ENCODE data around the gene CPSF7. TPM values are rescaled to one million over a fixed set of nuclear protein-coding genes. Genes with fewer than 3 reads are reported as not detected.

Gene CPSF7
- total RNA-seq, 1 donor from 2014 or later: 112 TPM

DNA sequence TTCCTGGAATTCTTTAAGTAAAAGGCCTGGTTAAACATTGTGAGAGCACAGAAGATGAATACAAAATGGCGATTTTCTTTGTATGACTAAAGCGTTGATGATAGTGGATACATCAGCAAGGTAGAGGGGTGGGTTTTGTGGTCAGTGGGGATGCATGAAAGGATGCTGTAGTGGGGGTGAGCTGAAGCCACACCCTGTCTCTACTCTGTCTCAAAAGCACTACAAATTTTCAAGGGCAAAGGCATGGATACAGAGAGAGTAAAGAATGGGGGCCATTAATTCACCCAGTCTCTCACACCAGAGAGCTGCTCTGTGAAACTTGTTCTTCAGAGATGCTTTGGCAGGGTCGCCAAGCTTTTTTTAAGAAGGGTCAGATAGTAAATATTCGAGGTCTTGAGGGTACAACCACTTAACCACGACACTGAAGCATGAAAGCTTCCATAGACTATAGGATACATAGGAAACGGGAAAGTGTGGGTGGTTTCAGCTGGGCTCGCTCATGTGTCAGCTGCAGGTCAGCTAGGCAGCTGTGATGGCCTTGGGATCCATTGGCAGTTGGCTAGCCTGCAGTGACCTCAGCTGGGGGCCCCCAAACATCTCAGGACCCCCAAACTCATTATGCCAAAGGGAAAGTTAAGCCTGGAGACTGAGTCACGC is 59.3 kb downstream of the CPSF7 start:
- no peak overlapping the region for H3K4me3 Mint-ChIP-seq

DNA sequence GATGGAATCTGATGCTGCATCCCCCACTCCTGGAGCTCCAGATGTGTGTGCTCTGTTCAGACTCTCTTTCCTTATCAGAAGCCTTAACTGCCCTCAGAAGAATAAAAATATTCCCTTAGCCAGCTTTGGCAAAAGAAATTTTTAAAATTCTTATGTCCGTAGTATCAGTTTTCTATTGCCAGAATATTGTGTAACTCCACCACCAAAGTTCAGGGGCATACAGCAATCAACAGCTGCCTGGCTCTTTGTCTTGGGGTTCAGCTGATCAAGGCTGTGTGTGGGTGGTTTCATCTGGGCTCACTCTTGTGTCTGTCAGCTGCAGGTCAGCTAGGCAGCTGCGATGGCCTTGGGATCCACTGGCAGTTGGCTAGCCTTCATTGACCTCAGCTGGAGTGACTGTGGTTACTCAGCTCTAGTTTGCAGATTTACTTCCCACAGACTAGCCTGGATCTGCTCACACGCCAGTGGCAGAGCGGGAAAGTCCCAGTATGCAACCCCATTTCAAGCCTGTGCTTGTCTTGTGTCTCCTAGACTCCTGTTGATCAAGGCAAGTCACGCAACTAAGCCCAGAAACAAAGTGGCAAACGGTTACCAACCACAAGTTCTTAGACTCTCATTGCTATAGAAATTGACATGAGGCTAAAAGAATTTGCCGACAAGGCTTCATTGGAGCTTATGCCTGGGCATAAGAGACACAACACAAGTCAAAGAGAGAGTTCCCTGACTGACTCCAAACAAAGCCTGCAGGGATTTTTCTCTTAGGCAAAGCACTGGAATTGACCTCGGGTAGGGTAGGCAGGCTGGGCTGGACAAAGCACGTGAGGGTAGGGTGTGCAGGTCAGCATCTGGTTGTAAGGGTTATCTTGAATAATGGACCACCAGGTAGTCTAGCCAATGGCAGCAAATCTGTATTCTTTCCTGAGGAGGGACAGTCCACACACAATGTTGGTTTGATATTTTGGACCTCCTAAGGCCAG is 60.1 kb downstream of the CPSF7 start:
- TF ChIP-seq, protein P1, sequence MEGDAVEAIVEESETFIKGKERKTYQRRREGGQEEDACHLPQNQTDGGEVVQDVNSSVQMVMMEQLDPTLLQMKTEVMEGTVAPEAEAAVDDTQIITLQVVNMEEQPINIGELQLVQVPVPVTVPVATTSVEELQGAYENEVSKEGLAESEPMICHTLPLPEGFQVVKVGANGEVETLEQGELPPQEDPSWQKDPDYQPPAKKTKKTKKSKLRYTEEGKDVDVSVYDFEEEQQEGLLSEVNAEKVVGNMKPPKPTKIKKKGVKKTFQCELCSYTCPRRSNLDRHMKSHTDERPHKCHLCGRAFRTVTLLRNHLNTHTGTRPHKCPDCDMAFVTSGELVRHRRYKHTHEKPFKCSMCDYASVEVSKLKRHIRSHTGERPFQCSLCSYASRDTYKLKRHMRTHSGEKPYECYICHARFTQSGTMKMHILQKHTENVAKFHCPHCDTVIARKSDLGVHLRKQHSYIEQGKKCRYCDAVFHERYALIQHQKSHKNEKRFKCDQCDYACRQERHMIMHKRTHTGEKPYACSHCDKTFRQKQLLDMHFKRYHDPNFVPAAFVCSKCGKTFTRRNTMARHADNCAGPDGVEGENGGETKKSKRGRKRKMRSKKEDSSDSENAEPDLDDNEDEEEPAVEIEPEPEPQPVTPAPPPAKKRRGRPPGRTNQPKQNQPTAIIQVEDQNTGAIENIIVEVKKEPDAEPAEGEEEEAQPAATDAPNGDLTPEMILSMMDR (IDR thresholded peaks at IDR 0.05; ENCODE audit: unreplicated experiment): no peak
- Mint-ChIP-seq H3K27me3 (ENCODE audit: low read depth) (no peaks in the 10 kb centered on the region), H3K4me1 (no peaks in the 10 kb centered on the region), H3K4me3 (no peak overlapping the region), H3K27ac (peak overlapping the region; percentile 71), H3K9me3 (peaks cover 3% of the 10 kb centered on the region), H3K36me3 (peaks cover 51% of the 10 kb centered on the region)
- DNase-seq (ENCODE audit: low spot score in 2 of 2, unreplicated experiment in 2 of 2): no peak

More for the DNA sequence above, 59.3 kb downstream of the CPSF7 start:
- H3K36me3 Mint-ChIP-seq: peaks cover 54% of the 10 kb centered on the region
- H3K4me1 Mint-ChIP-seq: no peaks in the 10 kb centered on the region
- peaks cover 6% of the 10 kb centered on the region for H3K9me3 Mint-ChIP-seq
- peak overlapping the region; percentile 71 for H3K27ac Mint-ChIP-seq
- TF ChIP-seq, protein P1 (IDR thresholded peaks at IDR 0.05; ENCODE audit: unreplicated experiment): no peak
- no peaks in the 10 kb centered on the region for H3K27me3 Mint-ChIP-seq (ENCODE audit: low read depth)
- no peak for DNase-seq (ENCODE audit: low spot score in 2 of 2, unreplicated experiment in 2 of 2)

DNA sequence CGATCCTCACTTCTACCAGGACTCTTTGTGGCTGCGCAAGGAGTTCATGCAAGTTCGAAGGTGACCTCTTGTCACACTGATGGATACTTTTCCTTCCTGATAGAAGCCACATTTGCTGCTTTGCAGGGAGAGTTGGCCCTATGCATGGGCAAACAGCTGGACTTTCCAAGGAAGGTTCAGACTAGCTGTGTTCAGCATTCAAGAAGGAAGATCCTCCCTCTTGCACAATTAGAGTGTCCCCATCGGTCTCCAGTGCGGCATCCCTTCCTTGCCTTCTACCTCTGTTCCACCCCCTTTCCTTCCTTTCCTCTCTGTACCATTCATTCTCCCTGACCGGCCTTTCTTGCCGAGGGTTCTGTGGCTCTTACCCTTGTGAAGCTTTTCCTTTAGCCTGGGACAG is 61.1 kb downstream of the CPSF7 start:
- H3K36me3 Mint-ChIP-seq: peaks cover 48% of the 10 kb centered on the region
- H3K4me3 Mint-ChIP-seq: no peak overlapping the region
- DNase-seq (ENCODE audit: low spot score in 2 of 2, unreplicated experiment in 2 of 2): no peak
- H3K27me3 Mint-ChIP-seq (ENCODE audit: low read depth): no peaks in the 10 kb centered on the region
- peaks cover 3% of the 10 kb centered on the region for H3K9me3 Mint-ChIP-seq
- TF ChIP-seq, protein P1 (IDR thresholded peaks at IDR 0.05; ENCODE audit: unreplicated experiment): no peak
- no peak overlapping the region for H3K27ac Mint-ChIP-seq
- peaks cover 2% of the 10 kb centered on the region for H3K4me1 Mint-ChIP-seq

DNA sequence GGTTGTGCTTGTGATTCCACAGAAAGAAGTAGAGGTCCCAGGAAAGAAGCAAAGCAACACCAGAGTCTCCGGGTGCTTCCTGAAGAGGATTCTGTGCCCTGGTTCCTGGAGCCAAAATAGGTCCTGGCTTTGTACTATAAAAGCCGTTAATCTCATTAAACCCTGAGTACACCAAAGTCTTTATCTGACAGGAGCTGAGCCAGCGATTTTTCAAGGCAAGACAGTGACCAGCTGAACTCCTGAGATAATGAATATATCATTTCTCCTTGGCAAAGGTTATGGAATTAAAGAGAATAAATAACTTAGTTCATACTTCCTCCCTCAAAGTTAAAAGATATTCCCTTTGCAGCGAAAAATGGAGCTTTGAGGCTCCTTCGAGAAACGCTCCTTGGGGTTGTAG is 62.4 kb downstream of the CPSF7 start:
- no peaks in the 10 kb centered on the region for H3K9me3 Mint-ChIP-seq
- TF ChIP-seq, protein P1 (IDR thresholded peaks at IDR 0.05; ENCODE audit: unreplicated experiment): no peak
- no peak for DNase-seq (ENCODE audit: low spot score in 2 of 2, unreplicated experiment in 2 of 2)
- peaks cover 14% of the 10 kb centered on the region for H3K4me1 Mint-ChIP-seq
- H3K4me3 Mint-ChIP-seq: no peak overlapping the region
- no peaks in the 10 kb centered on the region for H3K27me3 Mint-ChIP-seq (ENCODE audit: low read depth)
- H3K27ac Mint-ChIP-seq: no peak overlapping the region
- peaks cover 40% of the 10 kb centered on the region for H3K36me3 Mint-ChIP-seq

DNA sequence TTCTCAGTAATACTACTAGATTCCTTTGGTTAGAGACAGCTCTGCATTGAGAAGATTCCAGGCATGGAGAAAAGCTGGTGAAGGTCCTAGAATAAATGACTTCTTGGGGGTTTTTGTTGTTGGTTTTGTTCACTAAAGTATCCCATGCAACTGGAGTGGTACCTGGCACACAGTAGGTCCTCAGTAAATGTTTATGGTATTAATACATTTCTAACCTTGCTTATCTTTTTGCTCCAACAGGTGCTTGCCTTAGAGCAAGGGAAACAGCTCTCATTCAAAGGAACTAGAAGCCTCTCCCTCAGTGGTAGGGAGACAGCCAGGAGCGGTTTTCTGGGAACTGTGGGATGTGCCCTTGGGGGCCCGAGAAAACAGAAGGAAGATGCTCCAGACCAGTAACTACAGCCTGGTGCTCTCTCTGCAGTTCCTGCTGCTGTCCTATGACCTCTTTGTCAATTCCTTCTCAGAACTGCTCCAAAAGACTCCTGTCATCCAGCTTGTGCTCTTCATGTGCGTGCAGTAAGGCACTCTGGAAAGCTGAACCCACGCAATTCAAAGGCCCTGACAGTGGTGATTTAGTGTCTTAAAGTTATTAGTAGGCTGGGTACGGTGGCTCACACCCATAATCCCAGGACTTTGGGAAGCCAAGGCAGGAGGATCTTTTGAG is 65.6 kb downstream of the CPSF7 start:
- Mint-ChIP-seq H3K36me3 (peaks cover 16% of the 10 kb centered on the region), H3K4me3 (peak overlapping the region; percentile 93), H3K27me3 (ENCODE audit: low read depth) (no peaks in the 10 kb centered on the region), H3K9me3 (no peaks in the 10 kb centered on the region), H3K27ac (no peak overlapping the region), H3K4me1 (peaks cover 27% of the 10 kb centered on the region)
- DNase-seq (ENCODE audit: low spot score in 2 of 2, unreplicated experiment in 2 of 2): no peak
- TF ChIP-seq, protein P1 (IDR thresholded peaks at IDR 0.05; ENCODE audit: unreplicated experiment): no peak

Data from mesothelial cell of epicardium (in vitro differentiated cells).